ENCODE measurements around the gene PGPEP1. TPM values are rescaled to one million over a fixed set of nuclear protein-coding genes. Genes with fewer than 3 reads are reported as not detected.
"Not testable (repeated sequence)": the region's sequence is repeated elsewhere in the genome, so short reads cannot be mapped to it uniquely, and the experiment has no call there.

PGPEP1 gene
- total and polyA plus RNA-seq, 4 donors = 16.2 to 33.5 (median 24.9) TPM

DNA sequence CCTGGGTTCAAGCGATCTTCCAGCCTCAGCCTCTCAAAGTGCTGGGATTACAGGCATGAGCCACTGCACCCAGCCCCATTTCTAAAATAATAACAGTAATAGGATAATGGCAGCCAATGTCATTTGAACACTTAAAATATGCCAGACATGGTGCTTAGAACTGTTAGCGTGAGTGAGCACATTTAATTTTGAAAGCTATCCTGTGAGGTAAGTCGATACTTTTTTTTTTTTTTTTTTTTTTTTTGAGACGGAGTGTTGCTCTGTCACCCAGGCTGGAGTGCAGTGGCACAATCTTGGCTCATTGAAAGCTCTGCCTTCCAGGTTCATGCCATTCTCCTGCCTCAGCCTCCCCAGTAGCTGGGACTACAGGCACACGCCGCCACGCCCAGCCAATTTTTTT is 14.3 kb downstream of the PGPEP1 start:
- H3K9me3 ChIP-seq (ENCODE audit: control insufficient read depth, insufficient read depth, low read length); H3K4me3 ChIP-seq (ENCODE audit: low read depth, low read length); H3K4me1 ChIP-seq (ENCODE audit: control insufficient read depth, insufficient read depth, low read length); DNase-seq (ENCODE audit: low read depth in 4 of 6, low spot score in 6 of 6); H3K27ac ChIP-seq (ENCODE audit: low read depth, low read length); H3K27me3 ChIP-seq (ENCODE audit: control insufficient read depth, insufficient read depth, low read length): not testable (repeated sequence)
- peaks cover 48% of the 10 kb centered on the region for H3K36me3 ChIP-seq (ENCODE audit: control insufficient read depth, insufficient read depth, low read length)
- no CpG with 5 or more reads among the region's 7 CpGs for WGBS (ENCODE audit: insufficient coverage)

DNA sequence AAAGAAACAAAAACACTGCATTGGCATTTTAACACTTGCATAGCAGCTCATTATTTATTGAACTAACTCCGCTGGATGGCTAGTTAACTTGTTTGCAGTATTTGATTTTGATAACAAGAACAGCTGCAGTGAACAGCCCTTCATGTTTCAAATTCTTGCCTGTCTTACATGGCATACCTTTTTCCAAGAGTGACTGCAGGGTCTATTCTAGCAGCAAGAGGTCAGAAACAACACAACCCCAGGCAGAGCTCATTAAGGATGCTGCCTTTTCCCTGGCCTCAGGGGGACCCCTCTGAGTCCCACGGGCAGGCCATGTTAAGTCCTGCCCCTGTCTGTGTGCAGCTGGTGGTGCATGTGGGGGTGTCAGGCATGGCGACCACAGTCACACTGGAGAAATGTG is 16.6 kb downstream of the PGPEP1 start:
- WGBS (ENCODE audit: insufficient coverage) = 91% methylated on average over 2 of the region's 3 CpGs
- H3K27me3 ChIP-seq (ENCODE audit: control insufficient read depth, insufficient read depth, low read length) = no peaks in the 10 kb centered on the region
- H3K27ac ChIP-seq (ENCODE audit: low read depth, low read length) = no peak overlapping the region
- no peaks in the 10 kb centered on the region for H3K9me3 ChIP-seq (ENCODE audit: control insufficient read depth, insufficient read depth, low read length)
- no peaks in the 10 kb centered on the region for H3K4me1 ChIP-seq (ENCODE audit: control insufficient read depth, insufficient read depth, low read length)
- peaks cover 56% of the 10 kb centered on the region for H3K36me3 ChIP-seq (ENCODE audit: control insufficient read depth, insufficient read depth, low read length)
- no peak overlapping the region for H3K4me3 ChIP-seq (ENCODE audit: low read depth, low read length)
- no peak for DNase-seq (ENCODE audit: low read depth in 4 of 6, low spot score in 6 of 6)

DNA sequence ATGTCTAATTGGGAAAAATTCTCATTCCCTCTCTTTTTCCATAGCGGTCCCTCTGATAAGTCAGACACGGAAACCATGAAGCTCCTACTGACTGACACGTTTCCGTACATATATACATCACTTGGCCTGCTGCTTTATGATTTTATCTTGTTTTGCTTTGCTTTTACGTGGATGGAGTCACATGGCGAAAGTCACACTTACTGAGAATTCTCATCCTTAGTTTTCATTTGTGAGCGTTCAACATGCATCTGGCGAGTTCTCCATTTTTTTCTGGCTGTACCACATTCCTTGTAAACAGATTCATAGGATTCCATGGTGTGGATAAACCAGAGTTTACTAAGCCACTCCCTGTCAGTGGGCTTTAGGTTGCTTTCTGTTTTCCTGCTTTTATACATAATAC is 21.2 kb downstream of the PGPEP1 start:
- H3K36me3 ChIP-seq (ENCODE audit: control insufficient read depth, insufficient read depth, low read length) = peaks cover 56% of the 10 kb centered on the region
- WGBS (ENCODE audit: insufficient coverage) = 90% methylated on average over 4 of the region's 8 CpGs

DNA sequence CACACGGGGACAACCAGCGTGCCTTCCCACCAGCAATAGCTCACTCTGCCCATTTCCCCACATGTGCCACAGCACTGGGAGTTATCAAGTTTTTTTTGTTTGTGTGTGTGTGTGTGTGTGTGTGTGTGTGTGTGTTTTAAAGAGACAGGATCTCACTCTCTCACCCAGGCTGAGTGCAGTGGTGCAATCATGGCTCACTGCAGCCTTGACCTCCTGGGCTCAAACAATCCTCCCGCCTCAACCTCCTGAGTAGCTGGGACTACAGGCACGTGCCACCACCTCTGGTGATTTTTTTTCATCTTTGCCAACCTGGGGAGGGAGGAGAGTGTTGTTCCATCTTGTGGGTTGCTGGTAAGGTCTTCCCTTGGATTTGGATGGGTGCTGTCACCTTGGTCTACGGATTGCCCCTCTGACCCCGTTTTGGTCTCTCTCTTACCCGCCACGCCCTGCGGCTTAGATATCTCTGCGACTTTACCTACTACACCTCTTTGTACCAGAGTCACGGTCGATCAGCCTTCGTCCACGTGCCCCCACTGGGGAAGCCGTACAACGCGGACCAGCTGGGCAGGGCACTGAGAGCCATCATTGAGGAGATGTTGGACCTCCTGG is 22.6 kb downstream of the PGPEP1 start:
- peaks cover 16% of the 10 kb centered on the region for H3K4me1 ChIP-seq (ENCODE audit: control insufficient read depth, insufficient read depth, low read length)
- DNase-seq (ENCODE audit: low read depth in 4 of 6, low spot score in 6 of 6) = no peak
- H3K36me3 ChIP-seq (ENCODE audit: control insufficient read depth, insufficient read depth, low read length) = peaks cover 42% of the 10 kb centered on the region
- no peaks in the 10 kb centered on the region for H3K9me3 ChIP-seq (ENCODE audit: control insufficient read depth, insufficient read depth, low read length)
- WGBS (ENCODE audit: insufficient coverage) = 89% methylated on average over 14 of the region's 17 CpGs
- H3K27me3 ChIP-seq (ENCODE audit: control insufficient read depth, insufficient read depth, low read length) = no peaks in the 10 kb centered on the region
- no peak overlapping the region for H3K27ac ChIP-seq (ENCODE audit: low read depth, low read length)
- no peak overlapping the region for H3K4me3 ChIP-seq (ENCODE audit: low read depth, low read length)

More for the DNA sequence above, 21.2 kb downstream of the PGPEP1 start:
- Histone ChIP-seq H3K4me1 (ENCODE audit: control insufficient read depth, insufficient read depth, low read length) (peaks cover 16% of the 10 kb centered on the region), H3K4me3 (ENCODE audit: low read depth, low read length) (no peak overlapping the region), H3K27me3 (ENCODE audit: control insufficient read depth, insufficient read depth, low read length) (no peaks in the 10 kb centered on the region), H3K27ac (ENCODE audit: low read depth, low read length) (no peak overlapping the region), H3K9me3 (ENCODE audit: control insufficient read depth, insufficient read depth, low read length) (no peaks in the 10 kb centered on the region)
- DNase-seq (ENCODE audit: low read depth in 4 of 6, low spot score in 6 of 6) = no peak

DNA sequence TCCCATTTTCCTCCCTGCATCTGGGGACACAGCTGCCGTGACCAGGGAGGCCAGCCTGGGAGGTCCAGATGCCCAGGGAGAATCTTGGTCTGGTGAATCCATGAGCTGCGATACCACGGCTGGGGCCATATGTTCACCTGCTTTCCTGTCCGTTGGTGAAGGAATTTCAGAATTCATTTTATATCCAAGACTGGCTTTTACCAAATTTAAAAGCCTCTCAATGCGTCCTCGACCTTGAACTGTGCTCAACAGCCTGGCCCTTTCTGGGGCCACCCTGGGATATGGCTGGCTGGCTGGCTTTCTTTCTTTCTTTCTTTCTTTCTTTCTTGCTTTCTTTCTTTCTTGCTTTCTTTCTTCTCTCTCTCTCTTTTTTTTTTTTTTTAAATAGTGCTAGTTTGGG is 23.4 kb downstream of the PGPEP1 start:
- Histone ChIP-seq H3K27me3 (ENCODE audit: control insufficient read depth, insufficient read depth, low read length) (no peaks in the 10 kb centered on the region), H3K9me3 (ENCODE audit: control insufficient read depth, insufficient read depth, low read length) (no peaks in the 10 kb centered on the region), H3K4me1 (ENCODE audit: control insufficient read depth, insufficient read depth, low read length) (peaks cover 16% of the 10 kb centered on the region), H3K36me3 (ENCODE audit: control insufficient read depth, insufficient read depth, low read length) (peaks cover 41% of the 10 kb centered on the region), H3K4me3 (ENCODE audit: low read depth, low read length) (no peak overlapping the region), H3K27ac (ENCODE audit: low read depth, low read length) (peak overlapping the region; percentile 93)
- 71% methylated on average over 6 of the region's 6 CpGs for WGBS (ENCODE audit: insufficient coverage)
- DNase-seq (ENCODE audit: low read depth in 4 of 6, low spot score in 6 of 6) = no peak

DNA sequence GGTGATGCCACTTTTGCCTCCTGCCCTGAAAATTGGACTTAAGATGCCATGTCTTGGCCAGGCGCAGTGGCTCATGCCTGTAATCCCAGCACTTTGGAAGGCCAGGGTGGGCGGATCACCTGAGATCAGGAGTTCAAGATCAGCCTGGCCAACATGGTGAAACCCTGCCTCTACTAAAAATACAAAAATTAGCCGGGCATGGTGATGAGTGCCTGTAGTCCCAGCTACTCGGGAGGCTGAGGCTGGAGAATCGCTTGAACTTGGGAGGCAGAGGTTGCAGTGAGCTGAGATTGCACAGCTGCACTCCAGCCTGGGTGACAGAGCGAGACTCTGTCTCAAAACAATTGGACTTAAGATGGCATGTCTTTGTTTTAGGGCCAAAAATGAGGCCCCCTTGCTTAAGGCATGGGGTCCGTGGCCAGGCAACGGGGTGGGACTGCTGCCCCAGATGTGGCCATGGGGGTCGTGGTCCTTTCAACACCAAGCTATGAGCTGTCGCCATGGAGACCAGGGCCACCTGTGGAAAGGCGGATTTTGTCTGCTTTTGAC is 24.0 kb downstream of the PGPEP1 start:
- not testable (repeated sequence) for DNase-seq (ENCODE audit: low read depth in 4 of 6, low spot score in 6 of 6); H3K4me3 ChIP-seq (ENCODE audit: low read depth, low read length); H3K9me3 ChIP-seq (ENCODE audit: control insufficient read depth, insufficient read depth, low read length); H3K27me3 ChIP-seq (ENCODE audit: control insufficient read depth, insufficient read depth, low read length)
- H3K36me3 ChIP-seq (ENCODE audit: control insufficient read depth, insufficient read depth, low read length) = peaks cover 42% of the 10 kb centered on the region
- 25% methylated on average over 7 of the region's 11 CpGs for WGBS (ENCODE audit: insufficient coverage)
- H3K4me1 ChIP-seq (ENCODE audit: control insufficient read depth, insufficient read depth, low read length) = peaks cover 16% of the 10 kb centered on the region
- H3K27ac ChIP-seq (ENCODE audit: low read depth, low read length) = peak overlapping the region; percentile 93

DNA sequence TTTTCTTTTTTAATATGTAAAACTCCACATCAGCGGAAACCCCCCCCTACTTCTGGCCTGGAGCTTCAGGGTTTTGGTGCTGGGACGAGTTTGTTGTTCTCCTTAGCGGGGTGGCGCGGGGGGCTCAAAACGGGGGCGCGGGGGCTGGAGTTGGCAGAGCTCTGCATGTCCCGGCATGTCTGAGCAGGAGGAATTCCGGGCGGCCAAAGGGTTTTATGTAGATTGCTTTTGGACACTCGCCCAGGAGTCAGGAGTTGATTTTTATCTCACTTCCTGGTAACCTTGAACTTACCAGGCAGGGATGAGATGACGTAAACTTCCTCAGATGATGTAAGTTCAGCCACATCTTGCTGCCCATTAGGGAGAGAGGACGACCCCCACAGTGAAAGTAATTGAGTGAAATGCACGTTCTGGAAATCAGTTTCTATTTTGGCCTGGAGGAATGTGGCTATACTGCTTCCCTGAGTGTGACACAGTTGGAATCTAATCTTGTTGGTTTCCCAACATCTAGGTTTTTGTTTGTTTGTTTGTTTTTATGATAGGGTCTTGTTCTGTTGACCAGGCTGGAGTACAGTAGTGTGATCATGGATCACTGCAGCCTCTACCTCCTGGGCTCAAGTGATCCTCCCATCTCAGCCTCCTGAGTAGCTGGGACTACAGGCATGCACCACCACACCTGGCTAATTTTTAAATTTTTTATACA is 24.6 kb downstream of the PGPEP1 start:
- Histone ChIP-seq H3K9me3 (ENCODE audit: control insufficient read depth, insufficient read depth, low read length) (no peaks in the 10 kb centered on the region), H3K27ac (ENCODE audit: low read depth, low read length) (peak overlapping the region; percentile 93)
- peak in 4 of 6 donors; percentile 31 to 89 (median 60) for DNase-seq (ENCODE audit: low read depth in 4 of 6, low spot score in 6 of 6)

DNA sequence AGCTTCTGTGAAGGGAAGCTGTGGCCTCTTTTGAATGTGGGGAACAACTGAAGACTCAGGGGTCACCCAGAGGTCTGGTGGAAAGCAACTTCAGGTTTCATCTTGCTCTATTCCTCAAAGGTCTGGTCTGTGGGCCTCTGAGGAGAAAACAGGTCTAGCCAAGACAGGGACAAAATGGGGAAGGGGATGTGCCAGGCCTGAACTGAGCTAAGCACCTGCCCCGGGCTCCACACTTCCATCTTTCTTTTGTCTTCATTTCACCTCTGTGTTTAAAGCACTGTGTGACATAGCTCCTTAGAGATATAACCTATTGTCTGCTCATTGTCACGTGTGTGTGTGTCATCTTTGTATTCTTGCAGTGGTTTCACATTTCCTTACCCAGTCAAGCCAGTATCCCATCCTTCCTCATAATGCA is 25.6 kb downstream of the PGPEP1 start:
- Histone ChIP-seq H3K27me3 (ENCODE audit: control insufficient read depth, insufficient read depth, low read length) (no peaks in the 10 kb centered on the region), H3K9me3 (ENCODE audit: control insufficient read depth, insufficient read depth, low read length) (no peaks in the 10 kb centered on the region), H3K27ac (ENCODE audit: low read depth, low read length) (peak overlapping the region; percentile 71), H3K4me1 (ENCODE audit: control insufficient read depth, insufficient read depth, low read length) (peaks cover 16% of the 10 kb centered on the region), H3K4me3 (ENCODE audit: low read depth, low read length) (no peak overlapping the region), H3K36me3 (ENCODE audit: control insufficient read depth, insufficient read depth, low read length) (peaks cover 32% of the 10 kb centered on the region)
- no CpG with 5 or more reads among the region's 2 CpGs for WGBS (ENCODE audit: insufficient coverage)
- no peak for DNase-seq (ENCODE audit: low read depth in 4 of 6, low spot score in 6 of 6)

More for the DNA sequence above, 24.6 kb downstream of the PGPEP1 start:
- Histone ChIP-seq H3K36me3 (ENCODE audit: control insufficient read depth, insufficient read depth, low read length) (peaks cover 38% of the 10 kb centered on the region), H3K27me3 (ENCODE audit: control insufficient read depth, insufficient read depth, low read length) (no peaks in the 10 kb centered on the region), H3K4me3 (ENCODE audit: low read depth, low read length) (no peak overlapping the region), H3K4me1 (ENCODE audit: control insufficient read depth, insufficient read depth, low read length) (peaks cover 16% of the 10 kb centered on the region)
- 11% methylated on average over 6 of the region's 15 CpGs for WGBS (ENCODE audit: insufficient coverage)

DNA sequence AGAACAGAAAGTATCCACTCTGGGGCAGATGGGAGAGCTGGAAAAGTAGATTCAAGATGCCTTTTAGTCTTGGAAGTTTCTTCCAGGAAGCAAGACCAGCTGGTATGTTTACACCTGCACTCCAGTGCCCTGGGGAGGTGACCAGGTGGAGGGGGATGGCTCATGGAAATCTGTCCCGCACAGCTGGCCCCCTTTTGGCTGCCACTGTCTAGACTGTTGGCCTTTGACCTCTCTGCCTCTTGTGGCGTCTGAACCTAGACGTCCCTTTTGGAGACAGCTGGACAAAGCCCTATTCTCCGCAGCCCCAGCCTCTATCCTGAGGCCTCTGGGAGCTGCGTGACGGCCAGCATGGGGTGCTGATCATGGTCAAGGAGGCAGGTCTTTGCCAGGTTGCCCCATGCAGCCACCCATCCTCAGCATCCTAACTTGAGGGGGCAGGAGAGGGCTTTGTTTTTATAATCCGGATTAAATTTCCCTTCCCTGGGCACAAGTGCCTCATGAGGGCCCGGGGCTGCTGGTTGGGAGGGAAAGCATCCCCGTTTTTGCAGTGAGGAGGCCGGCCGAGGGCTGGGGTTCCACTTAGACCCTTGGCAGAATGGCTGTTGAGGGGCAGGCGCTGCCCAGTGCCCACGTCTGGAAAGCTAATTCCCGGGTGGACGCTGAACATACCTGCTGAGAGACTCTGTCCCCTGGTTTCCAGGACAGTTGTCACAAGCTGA is 28.3 kb downstream of the PGPEP1 start:
- no peaks in the 10 kb centered on the region for H3K27me3 ChIP-seq (ENCODE audit: control insufficient read depth, insufficient read depth, low read length)
- H3K27ac ChIP-seq (ENCODE audit: low read depth, low read length) = no peak overlapping the region
- H3K4me3 ChIP-seq (ENCODE audit: low read depth, low read length) = no peak overlapping the region
- WGBS (ENCODE audit: insufficient coverage) = 57% methylated on average over 14 of the region's 15 CpGs
- peaks cover 12% of the 10 kb centered on the region for H3K4me1 ChIP-seq (ENCODE audit: control insufficient read depth, insufficient read depth, low read length)
- no peaks in the 10 kb centered on the region for H3K9me3 ChIP-seq (ENCODE audit: control insufficient read depth, insufficient read depth, low read length)
- H3K36me3 ChIP-seq (ENCODE audit: control insufficient read depth, insufficient read depth, low read length) = peaks cover 11% of the 10 kb centered on the region
- no peak for DNase-seq (ENCODE audit: low read depth in 4 of 6, low spot score in 6 of 6)
